Ovary (tissue), 3 donors: ENCODE measurements around the gene FGF3.

ENCODE experiments used
- CTCF ChIP-seq, 3 donors: fragments of 450-650 bp in 2 of 3; fragments of 200-600 bp in 1 of 3; IDR thresholded peaks; one replicate each; pipeline versions ENCODE4 v1.5.1 to v1.8.0; 2016 to 2022; ENCODE audit warnings: antibody characterized with exemption in 3 of 3, mild to moderate bottlenecking in 1 of 3
- POLR2A ChIP-seq: fragments of 450-650 bp; IDR thresholded peaks from one replicate; pipeline ENCODE4 v1.6.1; 2017; ENCODE audit warnings: antibody characterized with exemption, mild to moderate bottlenecking, moderate library complexity
- donor health status: DM: no; HTN: no; CAD: no.

GRCh38 chr11:69771466-69771865 is 47.8 kb downstream of the FGF3 start:
- TF ChIP-seq POLR2A (no peak), CTCF (IDR thresholded peaks at IDR 0.05) (no peak)
